Measurements from ENCODE around the gene ZSWIM4.
"Not testable (repeated sequence)": the region's sequence is repeated elsewhere in the genome, so short reads cannot be mapped to it uniquely, and the experiment has no call there.

The ZSWIM4 gene

DNA sequence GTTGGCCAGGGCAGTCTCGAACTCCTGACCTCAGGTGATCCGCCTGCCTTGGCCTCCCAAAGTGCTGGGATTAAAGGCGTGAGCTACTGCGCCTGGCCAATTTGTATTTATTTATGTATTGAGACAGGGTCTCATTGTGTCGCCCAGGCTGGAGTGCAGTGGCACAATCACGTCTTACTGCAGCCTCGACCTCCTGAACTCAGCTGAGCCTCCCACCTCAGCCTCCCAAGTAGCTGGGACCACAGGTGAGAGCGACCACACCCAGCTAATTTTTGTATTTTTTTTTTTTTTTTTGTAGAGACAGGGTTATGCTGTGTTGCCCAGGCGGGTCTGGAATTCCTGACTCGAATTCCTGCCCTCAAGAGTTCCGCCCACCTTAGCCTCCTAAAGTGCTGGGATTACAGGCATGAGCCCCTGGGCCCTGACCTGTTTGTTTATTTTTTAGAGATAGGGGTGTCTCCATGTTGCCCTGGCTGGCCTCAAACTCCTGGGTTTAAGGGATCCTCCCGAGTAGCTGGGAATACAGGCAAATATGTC is 57.0 kb downstream of the ZSWIM4 start:
- not testable (repeated sequence) for DNase-seq

DNA sequence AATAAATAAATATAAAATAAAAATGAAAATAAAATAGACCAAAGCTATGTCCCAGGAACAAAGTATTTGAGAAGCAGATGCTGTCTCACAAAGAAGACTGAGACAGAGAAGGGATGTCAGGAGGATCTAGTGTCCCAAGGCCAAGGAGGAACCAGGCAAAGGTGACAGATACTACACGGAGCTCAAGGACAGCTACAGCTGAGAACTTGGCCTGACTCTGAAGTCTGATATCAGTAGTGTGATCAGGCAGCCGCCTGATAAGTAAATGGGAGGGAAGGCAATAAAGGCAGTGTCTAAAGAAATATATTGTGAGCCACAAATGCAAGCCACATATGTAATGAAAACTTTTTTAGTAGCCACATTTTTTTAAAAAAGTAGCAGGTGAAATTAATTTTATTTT is 61.3 kb downstream of the ZSWIM4 start:
- DNase-seq = no peak

DNA sequence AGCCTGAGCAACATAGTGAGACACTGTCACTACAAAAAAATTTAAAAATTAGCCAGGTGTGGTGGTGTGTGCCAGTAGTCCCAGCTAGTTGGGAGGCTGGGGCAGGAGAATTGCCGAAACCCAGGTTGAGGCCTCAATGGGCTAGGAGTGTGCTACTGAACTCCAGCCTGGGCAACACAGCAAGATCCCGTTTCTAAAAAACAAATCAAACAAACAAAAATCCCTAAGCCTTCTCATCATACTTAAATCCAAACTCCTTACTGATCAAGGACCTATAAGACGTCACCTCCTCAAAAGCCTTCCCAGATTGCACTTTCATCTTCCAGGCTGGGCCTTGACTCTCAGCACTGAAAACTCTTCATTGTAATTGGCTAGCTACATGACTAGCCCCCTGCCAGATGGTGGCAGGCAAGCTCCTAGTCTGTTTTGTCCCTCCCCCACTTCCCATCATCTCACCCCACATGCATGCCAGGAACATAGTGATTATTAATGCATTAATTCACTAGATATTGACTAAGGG is 64.2 kb downstream of the ZSWIM4 start:
- no peak for DNase-seq

DNA sequence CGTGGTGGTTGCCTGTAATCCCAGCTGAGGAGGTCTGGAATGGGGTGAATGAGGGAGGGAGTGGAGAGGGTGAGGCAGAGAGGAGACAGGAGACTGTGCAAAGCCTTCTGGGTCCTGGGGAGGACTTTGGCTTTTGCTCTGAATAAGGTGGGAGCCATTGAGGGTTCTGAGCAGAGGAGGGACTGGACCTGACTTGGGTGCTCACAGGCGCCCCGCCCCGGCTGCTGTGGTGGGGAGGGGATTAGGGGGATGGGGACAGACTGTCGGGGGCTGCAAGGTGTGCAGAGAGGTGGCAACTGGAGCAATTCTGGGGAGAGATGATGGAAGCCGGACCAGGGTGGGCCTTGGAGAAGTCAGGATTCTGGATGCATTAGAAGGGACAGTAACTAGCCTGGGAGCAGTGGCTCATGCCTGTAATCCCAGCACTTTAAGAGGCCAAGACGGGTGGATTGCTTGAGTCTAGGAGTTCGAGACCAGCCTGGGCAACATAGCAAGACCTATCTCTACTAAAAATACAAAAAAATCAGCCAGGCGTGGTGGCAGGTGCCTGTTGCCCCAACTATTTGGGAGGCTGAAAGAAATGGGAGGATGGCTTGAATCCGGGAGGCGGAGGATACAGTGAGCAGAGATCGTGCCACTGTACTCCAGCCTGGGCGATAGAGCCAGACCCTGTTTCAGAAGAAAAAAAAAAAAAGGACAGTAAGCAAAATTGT is 65.6 kb downstream of the ZSWIM4 start:
- no peak for DNase-seq

DNA sequence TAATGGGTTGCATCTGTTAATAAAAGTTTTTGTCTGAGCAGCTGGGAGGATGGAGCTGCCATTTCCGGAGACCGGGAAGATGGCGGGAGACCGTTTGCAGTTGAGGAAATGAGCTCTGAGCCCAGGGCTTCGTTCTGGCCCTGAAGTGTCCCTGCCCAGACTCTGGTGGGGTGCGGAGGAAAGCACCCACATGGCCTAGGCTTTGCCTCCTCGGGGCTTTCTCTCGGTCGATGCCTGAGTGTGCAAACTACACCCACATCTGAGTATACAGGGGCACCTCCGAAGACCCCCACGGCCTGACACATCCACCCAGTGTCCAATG is 66.1 kb downstream of the ZSWIM4 start:
- no peak for DNase-seq

DNA sequence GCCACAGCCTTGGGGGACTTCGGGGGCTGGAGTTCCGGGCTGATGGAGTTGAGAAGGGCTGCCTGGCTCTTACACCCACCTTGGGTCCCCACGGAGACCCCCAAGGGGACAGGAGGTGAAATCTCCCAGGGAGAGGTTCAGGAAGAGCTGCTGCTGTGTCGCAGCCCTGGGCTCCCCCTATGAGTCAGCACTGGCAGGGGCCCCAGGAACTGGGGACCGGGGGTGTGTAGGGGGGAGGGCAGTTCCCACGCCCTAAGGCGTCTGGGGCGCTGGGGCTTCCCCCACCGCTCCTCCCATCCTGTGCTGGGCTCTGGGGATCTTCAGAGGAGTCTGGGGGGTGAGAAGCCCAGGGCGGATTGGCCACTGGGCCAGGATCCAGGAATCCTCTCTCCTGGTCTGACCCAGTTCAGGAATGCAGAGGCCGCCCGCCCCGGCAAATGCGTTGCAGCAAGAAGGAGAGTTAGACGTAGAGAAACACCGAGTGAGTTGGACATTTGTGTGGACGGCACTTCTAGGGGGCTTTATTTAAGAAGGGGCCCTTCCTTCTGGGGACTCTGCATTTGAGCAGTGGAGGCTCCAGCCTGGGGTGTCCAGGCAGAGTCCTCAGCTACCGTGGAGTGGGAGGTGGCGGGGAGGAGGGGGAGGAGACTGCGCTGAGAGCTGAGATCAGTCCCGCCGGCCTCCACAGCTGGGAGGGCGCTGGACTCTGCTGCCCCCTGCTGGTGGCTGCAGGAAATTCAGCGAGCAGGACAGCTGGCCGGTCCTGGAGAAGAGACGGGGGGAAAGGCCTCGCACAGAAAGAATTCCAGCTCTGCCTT is 66.7 kb downstream of the ZSWIM4 start:
- no peak for DNase-seq

DNA sequence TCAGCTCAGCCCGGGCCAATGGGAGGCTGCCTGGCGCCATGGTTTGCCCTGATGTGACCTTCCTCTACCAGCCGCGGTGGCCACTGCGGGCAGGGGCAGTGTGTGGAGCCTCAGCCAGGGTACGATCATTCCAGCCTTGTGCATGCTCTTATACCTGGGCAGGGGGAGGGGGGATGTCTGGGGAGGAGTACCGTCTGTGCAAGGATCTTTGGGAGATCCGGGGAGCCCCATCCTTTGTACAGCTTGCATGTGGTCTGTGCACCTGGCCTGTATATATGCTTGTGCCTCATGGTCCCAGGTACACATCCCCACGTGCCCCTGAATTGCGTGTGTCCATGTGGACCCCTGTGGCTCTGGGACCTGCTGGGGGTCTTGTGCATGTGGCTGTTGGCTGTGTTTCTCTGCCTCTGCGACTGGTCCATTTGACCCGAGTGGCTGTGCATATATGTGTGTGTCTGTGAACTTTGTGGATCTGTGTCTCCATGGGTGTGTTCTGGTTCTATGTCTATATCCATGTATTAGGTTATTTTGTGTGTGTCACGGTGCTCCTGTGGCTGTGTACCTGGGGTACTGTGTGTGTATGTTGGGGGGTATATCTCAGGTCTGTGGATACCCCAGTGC is 68.9 kb downstream of the ZSWIM4 start:
- DNase-seq = no peak

DNA sequence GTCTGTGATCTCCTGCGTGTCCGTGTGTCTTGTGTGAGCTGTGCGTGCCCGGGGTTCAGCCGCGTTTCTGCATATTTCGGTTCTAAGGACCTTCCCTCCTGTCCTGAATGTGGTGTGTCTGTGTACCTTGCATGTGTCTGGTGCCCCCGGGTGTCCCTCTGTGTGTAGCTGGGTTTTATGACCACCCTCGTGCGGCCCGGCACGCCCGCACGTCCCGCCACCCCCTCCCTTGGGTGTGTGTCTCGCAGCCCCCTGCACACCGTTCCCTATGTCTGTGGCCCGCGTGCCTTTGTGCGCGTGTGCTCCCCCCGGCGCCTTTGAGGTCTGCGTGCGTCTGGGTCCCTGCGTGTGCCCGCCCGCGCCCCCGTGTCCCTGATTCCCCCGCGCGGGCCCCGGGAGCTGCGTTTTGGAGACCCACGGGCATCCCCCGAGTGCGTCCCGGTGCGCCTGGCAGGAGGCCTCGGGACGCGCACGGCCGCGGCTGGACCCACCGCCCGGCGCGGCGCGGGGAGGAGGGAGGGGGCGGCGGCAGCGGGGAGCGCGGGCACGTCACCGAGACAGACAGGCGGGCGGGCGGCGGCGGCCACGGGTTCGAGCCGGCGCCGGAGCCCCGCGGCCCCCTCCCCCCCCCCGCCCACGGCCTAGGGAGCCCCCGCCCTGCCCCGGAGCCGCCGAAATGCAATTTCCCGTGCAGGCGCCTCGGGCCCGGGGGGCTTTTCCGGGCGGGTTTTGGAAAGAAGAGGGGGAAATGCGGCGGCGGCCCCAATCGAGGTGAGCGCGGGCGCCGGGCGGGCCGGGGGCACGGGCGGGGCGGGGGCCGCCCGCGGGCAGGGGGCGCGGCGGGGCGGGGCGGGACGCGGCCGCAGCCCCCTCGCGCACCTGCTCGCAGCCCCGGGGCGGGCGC is 69.7 kb downstream of the ZSWIM4 start:
- no peak for DNase-seq

DNA sequence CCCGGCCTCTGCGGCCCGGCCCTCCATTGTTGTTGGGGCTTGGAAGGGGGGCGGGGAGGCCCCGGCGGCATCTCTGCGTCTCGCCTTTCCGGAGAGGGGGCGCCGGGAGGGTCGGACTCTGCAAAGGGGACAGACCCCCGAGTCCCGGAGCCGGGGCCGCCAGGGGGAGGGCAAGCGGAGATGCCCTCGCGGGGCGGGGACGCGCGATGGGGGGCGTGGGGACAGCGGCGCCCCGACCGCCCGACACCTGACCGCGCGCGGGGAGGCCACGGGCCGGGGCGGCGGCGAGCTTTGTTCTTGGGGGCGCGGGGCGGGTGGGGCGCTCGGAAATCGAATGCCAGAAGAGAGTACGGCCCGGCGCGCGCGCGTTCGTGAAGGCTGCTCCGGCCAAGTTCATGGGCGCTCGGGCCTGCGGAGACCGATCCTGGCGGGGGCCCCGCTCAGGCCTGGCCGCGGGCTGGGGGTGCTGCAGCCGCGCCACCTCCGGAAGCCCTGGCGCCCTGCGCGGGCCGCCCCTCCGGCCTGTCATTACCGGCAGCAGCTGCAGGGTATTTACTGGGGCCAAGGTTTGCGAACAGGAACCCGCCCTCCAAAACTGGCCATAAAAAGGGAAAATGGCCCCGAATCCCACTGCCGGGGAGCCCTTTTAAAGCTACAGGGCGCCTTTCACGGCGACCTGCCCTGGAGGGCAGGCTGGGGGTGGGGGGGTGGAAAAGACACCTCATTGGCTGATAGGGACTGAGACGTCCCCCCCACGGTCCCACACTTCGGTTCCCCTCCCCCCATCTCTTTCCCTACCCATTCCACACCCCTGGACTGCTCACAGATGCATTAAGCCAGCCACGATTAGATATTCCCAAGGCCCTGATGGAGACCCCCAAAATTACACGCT is 70.6 kb downstream of the ZSWIM4 start:
- no peak for DNase-seq

DNA sequence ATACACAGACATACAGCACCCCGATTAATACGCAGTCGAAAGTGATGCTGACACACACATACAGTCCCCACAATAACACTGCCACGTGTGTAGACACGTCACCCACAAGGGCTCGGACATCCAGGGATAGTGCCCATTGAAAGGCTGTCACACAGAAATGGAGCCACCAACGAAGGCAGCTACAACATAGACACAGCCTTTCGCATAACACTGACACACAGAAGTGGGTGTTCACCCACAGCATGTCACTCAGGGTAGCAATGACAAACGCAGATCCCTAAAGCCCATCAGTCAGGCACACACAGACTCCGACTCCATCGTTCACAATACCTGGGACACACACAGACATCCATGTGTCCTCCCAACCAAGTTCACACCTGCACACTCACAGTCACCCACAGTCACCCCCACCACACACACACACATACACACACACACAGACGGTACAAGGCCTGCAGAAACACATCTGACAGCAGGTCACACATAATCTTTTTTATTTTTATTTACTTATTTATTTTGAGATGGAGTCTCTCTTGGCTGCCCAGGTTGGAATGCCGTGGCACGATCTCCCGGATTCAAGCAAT is 71.3 kb downstream of the ZSWIM4 start:
- no peak for DNase-seq

DNA sequence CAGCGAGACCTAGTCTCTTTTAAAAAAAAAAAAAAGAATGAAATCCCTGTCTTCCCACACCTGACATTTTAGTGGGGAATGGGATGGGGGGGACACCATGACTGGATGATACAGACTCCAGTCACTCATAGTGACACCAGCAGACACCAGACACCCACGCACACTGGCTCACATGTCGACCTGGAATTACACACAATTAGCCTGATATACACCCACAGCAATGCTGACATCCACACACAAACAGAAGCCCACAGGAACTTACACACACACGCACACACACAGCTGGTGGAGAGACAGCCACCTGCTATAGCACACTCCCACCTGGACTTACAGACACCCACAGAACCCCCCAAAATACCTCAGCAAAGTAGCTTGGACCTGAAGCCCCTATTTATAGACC is 73.4 kb downstream of the ZSWIM4 start:
- DNase-seq = no peak

DNA sequence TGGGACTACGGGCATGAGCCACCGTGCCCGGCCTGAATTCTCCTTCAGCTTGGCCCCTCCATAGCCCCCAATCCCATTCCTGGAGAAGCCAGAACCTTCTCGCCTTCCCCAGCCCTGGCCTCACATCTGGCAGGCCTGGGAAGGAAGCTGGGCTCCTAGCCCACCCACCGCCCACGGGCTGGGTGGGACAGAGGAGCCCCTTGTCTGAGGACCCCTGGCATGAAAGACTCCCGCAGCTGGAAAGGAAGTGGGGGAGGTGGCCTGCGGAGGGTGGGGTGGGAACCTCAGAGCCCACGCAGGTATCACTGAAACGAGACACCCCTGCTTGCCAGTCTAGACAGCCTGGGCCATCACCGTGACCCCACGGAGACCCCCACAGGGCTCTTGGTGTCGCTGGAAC is 74.0 kb downstream of the ZSWIM4 start:
- DNase-seq = no peak

DNA sequence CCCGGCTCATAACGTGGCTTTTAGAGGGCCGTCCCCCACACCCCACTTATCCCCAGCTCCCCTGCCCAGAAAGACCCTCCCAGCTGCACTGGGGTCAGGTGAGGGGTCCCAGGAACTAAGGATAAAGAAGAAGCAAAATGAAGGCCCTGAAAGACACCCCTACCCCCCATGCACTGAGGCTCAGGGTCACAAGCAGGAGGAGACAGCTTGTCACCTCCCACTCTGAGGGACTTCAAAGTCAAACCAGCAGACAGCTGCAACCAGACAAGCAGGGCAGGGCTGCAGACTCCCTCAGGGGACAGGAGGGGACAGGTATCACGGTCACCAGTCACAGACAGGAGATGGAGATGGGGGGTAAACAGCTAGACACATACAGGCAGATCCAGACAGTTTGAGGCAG is 75.6 kb downstream of the ZSWIM4 start:
- no peak for DNase-seq

DNA sequence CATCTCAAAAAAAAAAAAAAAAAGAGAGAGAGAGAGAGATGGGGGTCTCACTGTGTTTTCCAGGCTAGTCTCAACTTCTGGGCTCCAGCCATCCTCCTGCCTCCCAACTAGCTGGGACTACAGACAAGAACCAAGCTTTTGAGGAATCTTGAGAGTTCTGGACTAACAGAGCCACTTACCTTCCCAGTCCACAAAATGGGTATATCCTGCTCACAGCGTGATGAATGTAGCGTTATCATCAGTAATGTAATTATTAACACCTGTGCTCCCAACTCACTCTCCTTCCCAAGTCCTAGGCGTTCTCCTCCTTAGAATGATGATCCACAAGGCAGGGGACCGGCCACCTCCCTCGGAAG is 77.1 kb downstream of the ZSWIM4 start:
- DNase-seq = no peak

DNA sequence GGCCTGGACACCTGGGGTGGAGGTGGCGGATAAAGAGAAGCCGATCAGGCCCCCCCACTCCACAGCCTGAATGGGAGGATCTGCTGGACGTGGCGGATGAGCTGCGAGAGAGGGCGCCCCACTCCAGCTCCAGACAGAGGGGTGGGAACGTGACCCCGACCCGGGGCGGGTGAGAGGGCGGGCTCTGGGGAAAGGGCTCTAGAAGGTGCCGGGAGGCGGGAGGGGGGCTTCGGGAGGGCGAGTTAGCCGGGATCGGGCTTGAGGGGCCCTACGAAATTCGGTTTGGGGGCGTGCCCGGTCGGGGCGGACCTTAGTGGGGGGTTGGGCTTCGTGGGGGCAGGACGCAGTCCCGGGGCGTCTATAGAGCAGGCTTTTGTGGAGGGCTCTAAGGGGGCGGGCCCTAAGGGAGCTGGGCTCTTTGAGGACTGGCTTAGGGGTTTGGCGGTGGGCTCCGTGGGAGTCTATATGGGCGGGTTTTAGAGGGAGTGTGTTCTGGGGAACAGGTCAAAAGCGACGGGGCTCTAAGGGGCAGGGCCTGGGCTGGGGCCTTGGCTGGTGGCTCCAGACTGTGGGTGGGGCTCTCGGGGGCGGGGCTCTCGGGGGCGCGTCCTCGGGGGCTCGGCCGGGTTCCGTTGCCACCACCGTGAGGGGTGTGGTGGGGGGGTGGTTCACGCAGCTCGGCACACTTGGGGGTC is 77.6 kb downstream of the ZSWIM4 start:
- DNase-seq = no peak

DNA sequence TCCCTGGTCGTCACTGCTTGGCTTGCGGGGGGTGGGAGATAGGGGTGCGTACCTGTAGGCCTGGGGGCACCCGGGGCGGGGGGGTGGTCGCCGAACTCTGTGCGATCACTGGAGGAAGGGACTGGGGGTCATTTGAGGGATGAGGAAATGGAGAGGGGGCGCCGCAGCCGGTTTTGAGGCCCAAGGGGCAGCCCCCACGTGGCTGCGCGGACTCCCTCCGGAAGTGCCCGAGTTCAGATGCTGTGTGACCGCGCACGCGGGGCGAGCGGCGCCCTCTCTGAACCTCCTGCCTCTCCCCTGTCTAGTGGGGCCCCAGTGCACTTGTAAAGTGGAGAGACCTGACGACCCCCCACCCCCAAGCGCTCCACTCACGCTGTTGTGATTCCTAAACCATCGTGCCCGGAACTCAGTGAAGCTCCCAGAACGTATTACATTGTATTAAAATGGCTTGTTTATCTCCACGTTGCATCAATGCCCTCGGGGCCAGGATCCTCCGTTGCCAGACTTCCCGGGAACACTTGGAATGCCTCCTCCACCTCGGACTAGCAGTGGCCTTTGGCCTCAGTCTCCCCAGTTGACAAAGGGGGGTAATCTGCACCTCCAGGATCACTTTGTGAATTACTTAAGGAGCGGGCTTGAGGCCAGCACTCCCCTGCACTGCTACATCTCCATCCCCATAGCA is 78.7 kb downstream of the ZSWIM4 start:
- DNase-seq = no peak

DNA sequence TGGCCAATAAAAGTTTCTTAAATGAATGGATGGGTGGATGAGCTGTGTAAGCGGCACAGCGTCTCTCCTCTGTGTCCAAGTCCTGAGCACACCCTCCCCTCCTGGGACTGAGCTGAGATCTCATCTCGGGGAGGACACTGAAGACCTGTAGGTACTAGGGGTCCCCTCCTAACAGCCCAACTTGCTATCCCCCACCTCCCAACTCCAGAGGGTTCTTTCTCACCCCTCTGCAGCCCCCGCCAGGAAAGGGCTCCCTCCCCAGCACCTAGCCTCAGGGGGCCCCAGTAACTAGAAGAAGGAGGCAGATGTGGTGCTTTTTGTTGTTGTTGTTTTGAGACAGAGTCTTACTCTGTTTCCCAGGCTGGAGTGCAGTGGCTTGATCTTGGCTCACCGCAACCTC is 80.6 kb downstream of the ZSWIM4 start:
- no peak for DNase-seq

DNA sequence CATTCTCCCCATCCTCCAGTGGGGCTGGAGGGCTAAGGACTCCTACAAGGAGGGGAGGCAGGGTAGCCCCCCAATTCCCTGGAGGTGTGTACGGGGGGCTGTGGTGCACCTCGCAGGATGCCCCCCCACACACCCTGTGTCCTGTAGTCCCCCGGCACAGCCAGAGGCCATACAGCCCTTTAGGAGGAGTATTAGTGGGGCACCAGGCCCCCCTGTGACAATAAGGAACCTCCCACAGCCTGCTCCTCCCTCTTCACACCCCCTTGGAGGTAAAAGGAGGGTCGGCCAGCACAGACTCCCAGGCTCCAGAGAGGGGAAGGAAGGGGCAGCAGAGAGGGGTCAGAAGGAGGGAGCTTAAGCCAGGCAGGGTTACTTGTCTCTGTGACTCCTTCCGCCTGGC is 81.6 kb downstream of the ZSWIM4 start, which contains the start of gene NANOS3:
NANOS3 (plus strand) TSS at position 301 of the 400 bp plus-strand sequence. CDS start 115 bp downstream, outside the sequence.
- DNase-seq = no peak

DNA sequence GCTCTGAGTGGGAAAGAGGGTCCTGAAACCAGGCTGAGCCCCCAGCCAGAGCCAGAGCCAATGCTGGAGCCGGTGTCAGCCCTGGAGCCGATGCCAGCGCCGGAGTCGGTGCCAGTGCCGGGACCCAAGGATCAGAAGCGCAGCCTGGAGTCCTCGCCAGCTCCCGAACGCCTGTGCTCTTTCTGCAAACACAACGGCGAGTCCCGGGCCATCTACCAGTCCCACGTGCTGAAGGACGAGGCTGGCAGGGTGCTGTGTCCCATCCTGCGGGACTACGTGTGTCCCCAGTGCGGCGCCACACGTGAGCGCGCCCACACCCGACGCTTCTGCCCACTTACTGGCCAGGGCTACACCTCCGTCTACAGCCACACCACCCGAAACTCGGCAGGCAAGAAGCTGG is 82.1 kb downstream of the ZSWIM4 start:
- no peak for DNase-seq
